ENCODE data around the gene FRMD4A. TPM values are rescaled to one million over a fixed set of nuclear protein-coding genes. Genes with fewer than 3 reads are reported as not detected.

FRMD4A gene
- total RNA-seq, 2 experiments from 2014 or later, result 3.1 to 3.7 TPM

DNA sequence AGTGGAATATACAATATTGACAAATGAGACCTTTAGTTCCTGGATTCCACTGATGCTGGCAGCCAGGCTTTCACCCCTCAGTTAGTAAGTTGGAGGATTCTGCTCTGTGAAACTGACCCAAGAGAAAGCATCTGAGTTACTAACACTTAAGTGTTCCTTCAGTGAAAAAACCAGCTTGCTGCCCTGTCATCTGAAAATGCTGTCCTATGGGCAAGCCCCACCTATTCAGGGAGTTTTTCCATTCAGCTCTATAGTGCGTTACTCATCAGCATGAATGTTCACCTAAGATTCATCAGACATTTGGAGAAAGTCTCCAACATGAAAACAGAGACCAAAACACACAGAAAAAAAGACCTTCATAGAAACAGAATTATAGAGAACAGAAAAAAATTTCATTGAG lies 706.1 kb downstream of the FRMD4A start:
- Mint-ChIP-seq H3K27ac (no peak overlapping the region), H3K4me1 (ENCODE audit: low read depth) (no peaks in the 10 kb centered on the region), H3K36me3 (ENCODE audit: low read depth) (peaks cover 55% of the 10 kb centered on the region), H3K9me3 (no peaks in the 10 kb centered on the region), H3K27me3 (no peaks in the 10 kb centered on the region), H3K4me3 (no peak overlapping the region)
- no peak for ATAC-seq (ENCODE audit: poor library complexity)
- Histone ChIP-seq H3K4me3 (ENCODE audit: low read length) (no peak overlapping the region), H3K27ac (ENCODE audit: low read depth in 1 of 2, low read length in 2 of 2) (no peak overlapping the region), H3K9me3 (ENCODE audit: control insufficient read depth in 1 of 2, insufficient read depth in 1 of 2, low read length in 2 of 2) (no peaks in the 10 kb centered on the region), H3K4me1 (ENCODE audit: insufficient read depth, low read length) (no peaks in the 10 kb centered on the region), H3K36me3 (ENCODE audit: insufficient read depth, low read length) (peaks cover 39% of the 10 kb centered on the region), H3K27me3 (ENCODE audit: control insufficient read depth in 1 of 2, insufficient read depth in 2 of 2, low read length in 2 of 2) (no peaks in the 10 kb centered on the region)
- ChIA-PET POLR2A (no interaction called here), CTCF (no interaction called here)
- TF ChIP-seq, protein P1, sequence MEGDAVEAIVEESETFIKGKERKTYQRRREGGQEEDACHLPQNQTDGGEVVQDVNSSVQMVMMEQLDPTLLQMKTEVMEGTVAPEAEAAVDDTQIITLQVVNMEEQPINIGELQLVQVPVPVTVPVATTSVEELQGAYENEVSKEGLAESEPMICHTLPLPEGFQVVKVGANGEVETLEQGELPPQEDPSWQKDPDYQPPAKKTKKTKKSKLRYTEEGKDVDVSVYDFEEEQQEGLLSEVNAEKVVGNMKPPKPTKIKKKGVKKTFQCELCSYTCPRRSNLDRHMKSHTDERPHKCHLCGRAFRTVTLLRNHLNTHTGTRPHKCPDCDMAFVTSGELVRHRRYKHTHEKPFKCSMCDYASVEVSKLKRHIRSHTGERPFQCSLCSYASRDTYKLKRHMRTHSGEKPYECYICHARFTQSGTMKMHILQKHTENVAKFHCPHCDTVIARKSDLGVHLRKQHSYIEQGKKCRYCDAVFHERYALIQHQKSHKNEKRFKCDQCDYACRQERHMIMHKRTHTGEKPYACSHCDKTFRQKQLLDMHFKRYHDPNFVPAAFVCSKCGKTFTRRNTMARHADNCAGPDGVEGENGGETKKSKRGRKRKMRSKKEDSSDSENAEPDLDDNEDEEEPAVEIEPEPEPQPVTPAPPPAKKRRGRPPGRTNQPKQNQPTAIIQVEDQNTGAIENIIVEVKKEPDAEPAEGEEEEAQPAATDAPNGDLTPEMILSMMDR (IDR thresholded peaks at IDR 0.05), result no peak
- DNase-seq, result no peak
- intact Hi-C loops (cut with DNase I, micrococcal nuclease), result no loop called here

- Mint-ChIP-seq H3K27me3 (no peaks in the 10 kb centered on the region), H3K4me1 (ENCODE audit: low read depth) (no peaks in the 10 kb centered on the region), H3K27ac (no peak overlapping the region), H3K36me3 (ENCODE audit: low read depth) (peaks cover 70% of the 10 kb centered on the region), H3K9me3 (no peaks in the 10 kb centered on the region), H3K4me3 (no peak overlapping the region)
- Histone ChIP-seq H3K4me1 (ENCODE audit: insufficient read depth, low read length) (no peaks in the 10 kb centered on the region), H3K36me3 (ENCODE audit: insufficient read depth, low read length) (peaks cover 53% of the 10 kb centered on the region), H3K9me3 (ENCODE audit: control insufficient read depth in 1 of 2, insufficient read depth in 1 of 2, low read length in 2 of 2) (no peaks in the 10 kb centered on the region), H3K4me3 (ENCODE audit: low read length) (no peak overlapping the region), H3K27me3 (ENCODE audit: control insufficient read depth in 1 of 2, insufficient read depth in 2 of 2, low read length in 2 of 2) (no peaks in the 10 kb centered on the region), H3K27ac (ENCODE audit: low read depth in 1 of 2, low read length in 2 of 2) (no peak overlapping the region)
- intact Hi-C loops (cut with DNase I, micrococcal nuclease), result no loop called here
- DNase-seq (no peak), ATAC-seq (ENCODE audit: poor library complexity) (no peak)
- ChIA-PET POLR2A (no interaction called here), CTCF (no interaction called here)
- TF ChIP-seq, protein P1 (IDR thresholded peaks at IDR 0.05), result no peak
These were observed 708.8 kb downstream of the FRMD4A start for GRCh38 chr10:13621931-13622330.

DNA sequence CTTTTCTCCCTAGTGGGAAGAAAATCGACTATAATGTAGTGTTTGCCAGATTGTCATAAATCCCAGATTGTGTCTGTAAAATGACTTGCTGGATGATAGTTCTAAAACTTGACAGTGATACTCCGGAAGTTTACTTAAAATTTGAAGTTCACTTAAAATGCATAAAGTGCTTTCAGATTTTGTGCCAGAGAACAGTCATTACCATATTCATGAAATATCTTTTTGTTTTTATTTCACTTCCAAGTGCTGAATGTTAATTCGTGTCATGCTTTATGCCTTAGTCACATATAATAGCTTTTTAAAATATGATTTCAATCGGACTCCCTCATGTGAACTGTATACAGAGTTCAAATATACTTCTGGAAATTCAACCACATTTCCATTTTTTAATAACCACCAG lies 713.6 kb downstream of the FRMD4A start:
- Histone ChIP-seq H3K36me3 (ENCODE audit: insufficient read depth, low read length) (peaks cover 81% of the 10 kb centered on the region), H3K9me3 (ENCODE audit: control insufficient read depth in 1 of 2, insufficient read depth in 1 of 2, low read length in 2 of 2) (no peaks in the 10 kb centered on the region), H3K4me3 (ENCODE audit: low read length) (no peak overlapping the region), H3K27me3 (ENCODE audit: control insufficient read depth in 1 of 2, insufficient read depth in 2 of 2, low read length in 2 of 2) (no peaks in the 10 kb centered on the region), H3K4me1 (ENCODE audit: insufficient read depth, low read length) (no peaks in the 10 kb centered on the region), H3K27ac (ENCODE audit: low read depth in 1 of 2, low read length in 2 of 2) (no peak overlapping the region)
- no peaks in the 10 kb centered on the region for H3K27me3 Mint-ChIP-seq
- no peak for ATAC-seq (ENCODE audit: poor library complexity)
- no peaks in the 10 kb centered on the region for H3K9me3 Mint-ChIP-seq
- H3K36me3 Mint-ChIP-seq (ENCODE audit: low read depth), result peaks cover 96% of the 10 kb centered on the region
- no peak overlapping the region for H3K4me3 Mint-ChIP-seq
- no peak for DNase-seq
- intact Hi-C loops (cut with DNase I, micrococcal nuclease), result no loop called here
- TF ChIP-seq, protein P1 (IDR thresholded peaks at IDR 0.05), result no peak
- no peaks in the 10 kb centered on the region for H3K4me1 Mint-ChIP-seq (ENCODE audit: low read depth)
- POLR2A ChIA-PET, result interaction anchor here (0.7 kb wide), 1 partner anchor 117 kb away, joined by 3 read pairs; no protein-coding TSS in a partner anchor
- CTCF ChIA-PET, result interaction anchor here (1.0 kb wide), 1 partner anchor 17 kb away, joined by 3 read pairs; no protein-coding TSS in a partner anchor
- H3K27ac Mint-ChIP-seq, result no peak overlapping the region
